Panc1 (cell line): ENCODE measurements around the gene ZNF346. TPM values are rescaled to one million over a fixed set of nuclear protein-coding genes. Genes with fewer than 3 reads are reported as not detected.

ENCODE experiments used
- ATAC-seq: fragments of 200-7000 bp; cut with Tn5 transposase; 2 replicates; pipeline ENCODE4 v1.9.1; 2020; ENCODE audit warnings: mild to moderate bottlenecking, moderate library complexity
- BruUV-seq: library from RNA; stranded (reverse); fragments of 400-500 nt; replicated peaks from 2 replicates; lab custom pipeline; 2021; lab: Mats Ljungman, UMichigan
- CTCF ChIA-PET: fragments of 300-600 bp; sonication (Branson Sonifier 250); formaldehyde crosslinking; loops from one replicate; lab custom pipeline; 2022; ENCODE audit warnings: antibody characterized with exemption; lab: Charles Lee
- POLR2A ChIA-PET: fragments of 300-600 bp; sonication (Branson Sonifier 250); formaldehyde crosslinking; loops from one replicate; lab custom pipeline; 2022; ENCODE audit warnings: antibody characterized with exemption; lab: Charles Lee
- DNase-seq: peaks from one replicate; pipeline ENCODE4 v3.0.0-alpha.2; 2010; ENCODE audit warnings: low read depth, low spot score
- H3K27ac ChIP-seq: 2 replicates; pipeline ENCODE4 v1.5.1; 2011; ENCODE audit warnings: mild to moderate bottlenecking, low read length, inconsistent platforms
- H3K27me3 ChIP-seq: fragments of 200-500 bp; sonication (Bioruptor generic); 2 replicates; pipeline ENCODE4 v1.6.0; 2014; ENCODE audit warnings: low read length, inconsistent platforms; ENCODE audit not compliant: control insufficient read depth, insufficient read depth
- H3K36me3 ChIP-seq: fragments of 200-500 bp; sonication (Bioruptor generic); 2 replicates; pipeline ENCODE4 v1.5.1; 2014; ENCODE audit warnings: inconsistent platforms, mild to moderate bottlenecking, low read length, moderate library complexity; ENCODE audit not compliant: control insufficient read depth, insufficient read depth
- H3K4me1 ChIP-seq: 2 replicates; pipeline ENCODE4 v1.5.1; 2011; ENCODE audit warnings: inconsistent platforms, mild to moderate bottlenecking, low read length, moderate library complexity; ENCODE audit not compliant: control insufficient read depth, insufficient read depth
- H3K4me3 ChIP-seq, 2 experiments: 2 replicates each; pipeline ENCODE4 v1.5.1; 2011 to 2012; ENCODE audit warnings: low read depth in 2 of 2, low read length in 2 of 2, mild to moderate bottlenecking in 2 of 2, inconsistent platforms in 1 of 2, moderate library complexity in 1 of 2
- H3K9me3 ChIP-seq: fragments of 200-500 bp; sonication (Bioruptor generic); 2 replicates; pipeline ENCODE4 v1.5.1; 2014; ENCODE audit warnings: low read depth, mild to moderate bottlenecking, inconsistent platforms, low read length, moderate library complexity; ENCODE audit not compliant: control insufficient read depth, insufficient read depth
- POLR2AphosphoS5 ChIP-seq: IDR thresholded peaks from 2 replicates; pipeline ENCODE4 v1.6.1; 2012; ENCODE audit warnings: mild to moderate bottlenecking, low read depth, low read length, moderate library complexity
- SIN3A ChIP-seq: IDR thresholded peaks from 2 replicates; pipeline ENCODE4 v1.6.1; 2012; ENCODE audit warnings: low read depth, mild to moderate bottlenecking, low read length, moderate library complexity, borderline replicate concordance; ENCODE audit not compliant: insufficient read depth
- TCF7L2 ChIP-seq: IDR thresholded peaks from 2 replicates; pipeline ENCODE4 v1.6.1; 2011; ENCODE audit warnings: mild to moderate bottlenecking, low read depth, low read length, inconsistent platforms
- in situ Hi-C: cut with HindIII; loops from 2 replicates; pipeline ENCODE4 v1.10.0; 2016; ENCODE audit warnings: low sequenced_read_pairs, low pct_unique_long_range_greater_than_20kb
- intact Hi-C: fragments of 100-400 bp; cut with micrococcal nuclease; formaldehyde crosslinking; loops from one replicate; pipeline ENCODE4 v1.10.0; 2022; ENCODE audit not compliant: unreplicated experiment
- total RNA-seq: library from RNA; stranded (reverse); gene quantifications from one replicate; pipeline ENCODE4 v1.2.1, GENCODE V29; 2021; ENCODE audit not compliant: unreplicated experiment
- TF ChIP-seq, protein P1 (sequence below), 2 experiments: IDR thresholded peaks; 2 replicates each; pipeline ENCODE4 v1.6.1; 2011 to 2012; ENCODE audit warnings: low read depth in 2 of 2, control low read depth in 1 of 2, low read length in 1 of 2, mild to moderate bottlenecking in 1 of 2, moderate library complexity in 1 of 2; ENCODE audit not compliant: insufficient read depth in 1 of 2
- TF ChIP-seq, protein P2 (sequence below): fragments of 450-650 bp; IDR thresholded peaks from 2 replicates; pipeline ENCODE4 v1.5.1; 2017; ENCODE audit warnings: mild to moderate bottlenecking

ZNF346 gene
- total RNA-seq, 1 experiment from 2014 or later = 21.3 TPM

DNA sequence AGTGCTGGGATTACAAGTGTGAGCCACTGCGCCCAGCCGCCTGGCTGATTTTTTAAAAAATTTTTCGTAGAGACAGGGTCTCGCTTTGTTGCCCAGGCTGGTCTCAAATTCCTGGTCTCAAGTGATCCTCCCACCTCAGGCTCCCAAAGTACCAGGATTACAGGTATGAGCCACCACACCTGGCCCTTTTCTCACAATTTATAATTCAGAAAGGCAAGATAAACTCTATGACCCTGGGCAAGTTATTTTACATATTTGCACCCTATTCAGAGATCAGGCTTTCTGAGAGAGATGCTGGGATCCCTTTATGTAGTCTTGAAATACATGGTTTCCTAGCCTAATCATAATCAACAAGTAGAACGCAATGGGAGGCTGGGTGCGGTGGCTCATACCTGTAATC, 20.6 kb downstream of the ZNF346 start:
- no peak for DNase-seq
- intact Hi-C loops = no loop called here
- TF ChIP-seq SIN3A = no peak
- TF ChIP-seq, protein P1, sequence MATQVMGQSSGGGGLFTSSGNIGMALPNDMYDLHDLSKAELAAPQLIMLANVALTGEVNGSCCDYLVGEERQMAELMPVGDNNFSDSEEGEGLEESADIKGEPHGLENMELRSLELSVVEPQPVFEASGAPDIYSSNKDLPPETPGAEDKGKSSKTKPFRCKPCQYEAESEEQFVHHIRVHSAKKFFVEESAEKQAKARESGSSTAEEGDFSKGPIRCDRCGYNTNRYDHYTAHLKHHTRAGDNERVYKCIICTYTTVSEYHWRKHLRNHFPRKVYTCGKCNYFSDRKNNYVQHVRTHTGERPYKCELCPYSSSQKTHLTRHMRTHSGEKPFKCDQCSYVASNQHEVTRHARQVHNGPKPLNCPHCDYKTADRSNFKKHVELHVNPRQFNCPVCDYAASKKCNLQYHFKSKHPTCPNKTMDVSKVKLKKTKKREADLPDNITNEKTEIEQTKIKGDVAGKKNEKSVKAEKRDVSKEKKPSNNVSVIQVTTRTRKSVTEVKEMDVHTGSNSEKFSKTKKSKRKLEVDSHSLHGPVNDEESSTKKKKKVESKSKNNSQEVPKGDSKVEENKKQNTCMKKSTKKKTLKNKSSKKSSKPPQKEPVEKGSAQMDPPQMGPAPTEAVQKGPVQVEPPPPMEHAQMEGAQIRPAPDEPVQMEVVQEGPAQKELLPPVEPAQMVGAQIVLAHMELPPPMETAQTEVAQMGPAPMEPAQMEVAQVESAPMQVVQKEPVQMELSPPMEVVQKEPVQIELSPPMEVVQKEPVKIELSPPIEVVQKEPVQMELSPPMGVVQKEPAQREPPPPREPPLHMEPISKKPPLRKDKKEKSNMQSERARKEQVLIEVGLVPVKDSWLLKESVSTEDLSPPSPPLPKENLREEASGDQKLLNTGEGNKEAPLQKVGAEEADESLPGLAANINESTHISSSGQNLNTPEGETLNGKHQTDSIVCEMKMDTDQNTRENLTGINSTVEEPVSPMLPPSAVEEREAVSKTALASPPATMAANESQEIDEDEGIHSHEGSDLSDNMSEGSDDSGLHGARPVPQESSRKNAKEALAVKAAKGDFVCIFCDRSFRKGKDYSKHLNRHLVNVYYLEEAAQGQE (IDR thresholded peaks at IDR 0.05; ENCODE audit: insufficient read depth in 1 of 2, low read depth in 2 of 2, low read length in 1 of 2) = no peak
- TF ChIP-seq TCF7L2 = no peak
- TF ChIP-seq, protein P2, sequence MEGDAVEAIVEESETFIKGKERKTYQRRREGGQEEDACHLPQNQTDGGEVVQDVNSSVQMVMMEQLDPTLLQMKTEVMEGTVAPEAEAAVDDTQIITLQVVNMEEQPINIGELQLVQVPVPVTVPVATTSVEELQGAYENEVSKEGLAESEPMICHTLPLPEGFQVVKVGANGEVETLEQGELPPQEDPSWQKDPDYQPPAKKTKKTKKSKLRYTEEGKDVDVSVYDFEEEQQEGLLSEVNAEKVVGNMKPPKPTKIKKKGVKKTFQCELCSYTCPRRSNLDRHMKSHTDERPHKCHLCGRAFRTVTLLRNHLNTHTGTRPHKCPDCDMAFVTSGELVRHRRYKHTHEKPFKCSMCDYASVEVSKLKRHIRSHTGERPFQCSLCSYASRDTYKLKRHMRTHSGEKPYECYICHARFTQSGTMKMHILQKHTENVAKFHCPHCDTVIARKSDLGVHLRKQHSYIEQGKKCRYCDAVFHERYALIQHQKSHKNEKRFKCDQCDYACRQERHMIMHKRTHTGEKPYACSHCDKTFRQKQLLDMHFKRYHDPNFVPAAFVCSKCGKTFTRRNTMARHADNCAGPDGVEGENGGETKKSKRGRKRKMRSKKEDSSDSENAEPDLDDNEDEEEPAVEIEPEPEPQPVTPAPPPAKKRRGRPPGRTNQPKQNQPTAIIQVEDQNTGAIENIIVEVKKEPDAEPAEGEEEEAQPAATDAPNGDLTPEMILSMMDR = no peak
- no peak for TF ChIP-seq POLR2AphosphoS5
- ChIA-PET CTCF (no interaction called here), POLR2A (no interaction called here)
- Histone ChIP-seq H3K36me3 (peaks cover 2% of the 10 kb centered on the region), H3K4me1 (no peaks in the 10 kb centered on the region), H3K4me3 (no peak overlapping the region), H3K9me3 (no peaks in the 10 kb centered on the region), H3K27ac (no peak overlapping the region), H3K27me3 (no peaks in the 10 kb centered on the region)
- in situ Hi-C loops = no loop called here
- ATAC-seq = no peak
- no TSS peak for BruUV-seq

DNA sequence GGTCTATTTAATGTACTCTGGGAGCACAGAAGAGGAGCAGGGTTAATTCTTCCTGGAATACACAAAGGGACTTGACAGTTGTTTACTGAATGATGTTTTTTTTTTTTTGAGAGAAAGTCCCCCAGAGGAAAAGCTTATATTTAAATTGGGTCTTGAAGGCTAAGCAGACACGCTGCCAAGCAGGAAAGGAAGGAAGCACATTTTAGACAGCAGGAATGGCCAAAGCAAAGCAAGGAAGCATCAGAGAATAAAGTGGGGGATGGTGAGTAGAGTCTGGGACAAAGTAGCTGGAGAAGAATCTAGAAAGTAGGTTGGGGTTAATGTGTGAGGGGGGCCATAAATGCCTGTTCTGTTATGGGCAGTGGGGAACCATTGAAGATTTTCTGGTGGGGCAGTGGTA, 21.5 kb downstream of the ZNF346 start:
- DNase-seq = no peak
- Histone ChIP-seq H3K4me3 (no peak overlapping the region), H3K4me1 (no peaks in the 10 kb centered on the region), H3K36me3 (peaks cover 2% of the 10 kb centered on the region), H3K27me3 (no peaks in the 10 kb centered on the region), H3K9me3 (no peaks in the 10 kb centered on the region), H3K27ac (no peak overlapping the region)
- ATAC-seq = no peak
- CTCF ChIA-PET = interaction anchor here (0.7 kb wide), 1 partner anchor 26 kb away, joined by 5 read pairs; no protein-coding TSS in a partner anchor
- in situ Hi-C loops = no loop called here
- intact Hi-C loops = no loop called here
- POLR2A ChIA-PET = no interaction called here
- TF ChIP-seq, protein P1 (IDR thresholded peaks at IDR 0.05; ENCODE audit: insufficient read depth in 1 of 2, low read depth in 2 of 2, low read length in 1 of 2) = no peak
- no peak for TF ChIP-seq TCF7L2
- TF ChIP-seq SIN3A = no peak
- TF ChIP-seq, protein P2 = no peak
- TF ChIP-seq POLR2AphosphoS5 = no peak
- BruUV-seq = no TSS peak
